ENCODE results near the gene DOCK1.
"Not testable (repeated sequence)": the region's sequence is repeated elsewhere in the genome, so short reads cannot be mapped to it uniquely, and the experiment has no call there.

Gene DOCK1

DNA sequence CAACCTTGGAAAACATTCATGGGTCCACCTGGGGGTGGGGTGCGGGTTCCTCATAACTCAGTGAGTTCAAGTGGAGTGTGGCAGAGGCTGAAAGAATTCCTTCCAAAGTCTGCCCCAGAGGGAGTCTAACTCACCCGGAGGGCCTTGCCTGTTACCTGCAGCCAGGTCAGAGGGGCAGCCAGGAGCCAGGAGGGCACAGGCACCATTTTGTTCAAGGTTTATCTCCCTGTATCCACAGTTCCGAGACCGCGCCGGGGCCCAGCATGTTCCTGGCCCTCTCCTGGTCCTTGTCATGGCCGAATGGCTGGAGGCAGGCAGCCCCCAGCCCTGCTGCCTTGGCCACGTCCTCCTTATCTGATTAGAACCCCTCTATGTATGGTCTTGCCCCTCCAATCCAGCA lies 11.4 kb upstream of the DOCK1 start:
- no peak overlapping the region for H3K27ac ChIP-seq (ENCODE audit: low read depth, low read length)

GRCh38 chr10:126895214-126895781 lies 9.9 kb upstream of the DOCK1 start:
- Histone ChIP-seq H3K18ac (ENCODE audit: low read length) (no peak overlapping the region), H3K4ac (ENCODE audit: low read depth, low read length) (no peak overlapping the region), H2BK120ac (ENCODE audit: insufficient read depth, low read length, poor library complexity) (no peak overlapping the region), H4K91ac (ENCODE audit: low read depth, low read length) (no peak overlapping the region), H3K14ac (ENCODE audit: low read length) (no peak overlapping the region), H3K4me3 (ENCODE audit: low read depth, low read length) (no peak overlapping the region), H3K27me3 (ENCODE audit: insufficient read depth, low read length) (no peaks in the 10 kb centered on the region), H3K4me2 (ENCODE audit: low read length) (no peak overlapping the region), H2BK12ac (ENCODE audit: low read length) (no peak overlapping the region), H2AFZ (ENCODE audit: insufficient read depth, low read length, poor library complexity) (no peak overlapping the region), H3K23ac (ENCODE audit: low read length) (no peak overlapping the region), H3K9me3 (ENCODE audit: insufficient read depth, low read depth, low read length) (no peaks in the 10 kb centered on the region), H4K12ac (ENCODE audit: low read depth, low read length) (no peak overlapping the region), H2AK5ac (ENCODE audit: low read length) (no peak overlapping the region), H3K4me1 (ENCODE audit: control insufficient read depth in 1 of 2, insufficient read depth in 2 of 2, low read length in 2 of 2) (no peaks in the 10 kb centered on the region), H3K36me3 (ENCODE audit: control insufficient read depth in 1 of 2, insufficient read depth in 2 of 2, low read length in 2 of 2) (peaks cover 0 to 5% of the 10 kb centered on the region in 2 experiments), H3K27ac (ENCODE audit: low read depth, low read length) (no peak overlapping the region), H3K79me2 (ENCODE audit: control insufficient read depth, insufficient read depth, low read length, poor library complexity) (no peaks in the 10 kb centered on the region), H4K8ac (ENCODE audit: low read depth, low read length) (no peak overlapping the region), H3K79me1 (ENCODE audit: low read length) (no peaks in the 10 kb centered on the region), H2BK5ac (ENCODE audit: low read depth, low read length, poor library complexity) (no peak overlapping the region), H3K9ac (ENCODE audit: low read length) (no peak overlapping the region)
- DNase-seq: no peak
- WGBS (ENCODE audit: extremely low coverage, insufficient coverage, insufficient read length): no CpG with 5 or more reads among the region's 9 CpGs

More for the DNA sequence above, 11.4 kb upstream of the DOCK1 start:
- Histone ChIP-seq H2BK5ac (ENCODE audit: low read depth, low read length, poor library complexity) (no peak overlapping the region), H4K91ac (ENCODE audit: low read depth, low read length) (no peak overlapping the region), H3K4me3 (ENCODE audit: low read depth, low read length) (no peak overlapping the region), H3K23ac (ENCODE audit: low read length) (no peak overlapping the region), H3K18ac (ENCODE audit: low read length) (no peak overlapping the region), H3K4me1 (ENCODE audit: control insufficient read depth in 1 of 2, insufficient read depth in 2 of 2, low read length in 2 of 2) (no peaks in the 10 kb centered on the region), H3K4me2 (ENCODE audit: low read length) (no peak overlapping the region), H3K4ac (ENCODE audit: low read depth, low read length) (no peak overlapping the region), H3K79me1 (ENCODE audit: low read length) (no peaks in the 10 kb centered on the region), H2AFZ (ENCODE audit: insufficient read depth, low read length, poor library complexity) (no peak overlapping the region), H3K14ac (ENCODE audit: low read length) (no peak overlapping the region), H3K36me3 (ENCODE audit: control insufficient read depth in 1 of 2, insufficient read depth in 2 of 2, low read length in 2 of 2) (peaks cover 0 to 1% of the 10 kb centered on the region in 2 experiments), H4K8ac (ENCODE audit: low read depth, low read length) (no peak overlapping the region), H4K12ac (ENCODE audit: low read depth, low read length) (no peak overlapping the region), H3K27me3 (ENCODE audit: insufficient read depth, low read length) (no peaks in the 10 kb centered on the region), H2BK120ac (ENCODE audit: insufficient read depth, low read length, poor library complexity) (no peak overlapping the region), H3K9ac (ENCODE audit: low read length) (peak overlapping the region; percentile 15), H3K9me3 (ENCODE audit: insufficient read depth, low read depth, low read length) (no peaks in the 10 kb centered on the region), H3K79me2 (ENCODE audit: control insufficient read depth, insufficient read depth, low read length, poor library complexity) (no peaks in the 10 kb centered on the region), H2AK5ac (ENCODE audit: low read length) (no peak overlapping the region), H2BK12ac (ENCODE audit: low read length) (no peak overlapping the region)
- WGBS (ENCODE audit: extremely low coverage, insufficient coverage, insufficient read length): no CpG with 5 or more reads among the region's 8 CpGs
- no peak for DNase-seq

- Histone ChIP-seq H3K79me2 (ENCODE audit: control insufficient read depth, insufficient read depth, low read length, poor library complexity) (no peaks in the 10 kb centered on the region), H3K23ac (ENCODE audit: low read length) (no peak overlapping the region), H3K4me2 (ENCODE audit: low read length) (no peak overlapping the region), H4K8ac (ENCODE audit: low read depth, low read length) (no peak overlapping the region), H3K9ac (ENCODE audit: low read length) (no peak overlapping the region), H3K14ac (ENCODE audit: low read length) (no peak overlapping the region), H2AK5ac (ENCODE audit: low read length) (no peak overlapping the region), H2AFZ (ENCODE audit: insufficient read depth, low read length, poor library complexity) (no peak overlapping the region), H3K79me1 (ENCODE audit: low read length) (no peaks in the 10 kb centered on the region), H3K27ac (ENCODE audit: low read depth, low read length) (no peak overlapping the region), H3K27me3 (ENCODE audit: insufficient read depth, low read length) (no peaks in the 10 kb centered on the region), H2BK5ac (ENCODE audit: low read depth, low read length, poor library complexity) (no peak overlapping the region), H3K4me1 (ENCODE audit: control insufficient read depth in 1 of 2, insufficient read depth in 2 of 2, low read length in 2 of 2) (peaks cover 3 to 5% of the 10 kb centered on the region in 2 experiments), H2BK120ac (ENCODE audit: insufficient read depth, low read length, poor library complexity) (no peak overlapping the region), H4K12ac (ENCODE audit: low read depth, low read length) (no peak overlapping the region), H3K18ac (ENCODE audit: low read length) (no peak overlapping the region), H3K4ac (ENCODE audit: low read depth, low read length) (no peak overlapping the region), H4K91ac (ENCODE audit: low read depth, low read length) (no peak overlapping the region), H3K9me3 (ENCODE audit: insufficient read depth, low read depth, low read length) (no peaks in the 10 kb centered on the region), H3K36me3 (ENCODE audit: control insufficient read depth in 1 of 2, insufficient read depth in 2 of 2, low read length in 2 of 2) (peaks cover 3 to 5% of the 10 kb centered on the region in 2 experiments), H3K4me3 (ENCODE audit: low read depth, low read length) (no peak overlapping the region), H2BK12ac (ENCODE audit: low read length) (no peak overlapping the region)
- DNase-seq: no peak
These were observed 6.8 kb upstream of the DOCK1 start for GRCh38 chr10:126898460-126898859.

GRCh38 chr10:126899529-126899928 lies 5.7 kb upstream of the DOCK1 start:
- peaks cover 5 to 11% of the 10 kb centered on the region in 2 experiments for H3K4me1 ChIP-seq (ENCODE audit: control insufficient read depth in 1 of 2, insufficient read depth in 2 of 2, low read length in 2 of 2)
- H3K27me3 ChIP-seq (ENCODE audit: insufficient read depth, low read length); H2BK5ac ChIP-seq (ENCODE audit: low read depth, low read length, poor library complexity); H3K23ac ChIP-seq (ENCODE audit: low read length); H3K18ac ChIP-seq (ENCODE audit: low read length); H4K12ac ChIP-seq (ENCODE audit: low read depth, low read length); H3K4me2 ChIP-seq (ENCODE audit: low read length); H3K36me3 ChIP-seq (ENCODE audit: control insufficient read depth in 1 of 2, insufficient read depth in 2 of 2, low read length in 2 of 2); H3K9me3 ChIP-seq (ENCODE audit: insufficient read depth, low read depth, low read length); H3K4me3 ChIP-seq (ENCODE audit: low read depth, low read length); H2BK12ac ChIP-seq (ENCODE audit: low read length); DNase-seq; H3K79me1 ChIP-seq (ENCODE audit: low read length); H4K91ac ChIP-seq (ENCODE audit: low read depth, low read length); H2BK120ac ChIP-seq (ENCODE audit: insufficient read depth, low read length, poor library complexity); H3K9ac ChIP-seq (ENCODE audit: low read length); H2AK5ac ChIP-seq (ENCODE audit: low read length); H3K79me2 ChIP-seq (ENCODE audit: control insufficient read depth, insufficient read depth, low read length, poor library complexity); H3K27ac ChIP-seq (ENCODE audit: low read depth, low read length); H3K4ac ChIP-seq (ENCODE audit: low read depth, low read length); H3K14ac ChIP-seq (ENCODE audit: low read length); H2AFZ ChIP-seq (ENCODE audit: insufficient read depth, low read length, poor library complexity); H4K8ac ChIP-seq (ENCODE audit: low read depth, low read length): not testable (repeated sequence)
- WGBS (ENCODE audit: extremely low coverage, insufficient coverage, insufficient read length): no CpG with 5 or more reads among the region's 2 CpGs

Measured in trophoblast cell (in vitro differentiated cells and primary cell).